NCI-H2107 (cell line): ENCODE data around the gene MXD1.
"Not testable (repeated sequence)": the region's sequence is repeated elsewhere in the genome, so short reads cannot be mapped to it uniquely, and the experiment has no call there.

Experiments
- DNase-seq: peaks from one replicate; lab custom pipeline; 2025; lab: John Stamatoyannopoulos, UW

MXD1 gene

DNA sequence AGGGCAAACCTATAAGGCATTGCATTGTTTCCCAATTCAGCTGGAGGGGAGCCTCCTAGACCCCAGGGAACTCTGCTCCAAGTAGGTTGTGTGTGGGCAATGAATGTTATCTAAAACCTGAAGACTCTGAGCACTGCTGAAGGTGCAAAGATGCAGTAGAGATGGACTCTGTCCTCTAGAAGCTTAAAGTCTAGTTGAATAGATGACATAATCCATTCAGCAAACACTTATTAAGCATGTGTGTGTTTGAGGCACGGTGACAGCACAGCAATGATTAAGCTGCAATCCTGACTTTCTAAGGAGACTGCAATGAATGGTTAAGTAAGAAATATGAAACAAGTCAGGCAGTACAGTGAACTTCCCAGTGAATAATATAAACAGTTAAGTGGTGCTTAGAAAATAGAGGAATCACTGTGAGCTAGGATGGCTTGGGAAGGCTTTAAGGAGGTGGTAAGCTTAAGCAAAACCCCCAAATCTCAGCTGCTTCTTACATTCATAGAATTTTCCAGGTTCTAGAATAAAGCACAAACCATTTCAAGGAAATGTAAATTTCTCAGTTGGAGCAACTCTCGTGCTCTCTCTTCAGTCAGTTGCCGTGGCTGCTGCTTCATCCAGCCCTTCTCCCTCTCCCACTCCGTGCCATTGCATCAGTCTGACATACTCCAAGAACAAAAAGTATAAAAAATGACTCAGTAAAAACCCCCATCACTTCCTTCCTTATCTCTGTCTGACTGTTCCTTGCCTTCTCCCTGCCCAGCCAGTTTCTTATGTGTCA lies 19.1 kb downstream of the MXD1 start:
- DNase-seq = no peak

DNA sequence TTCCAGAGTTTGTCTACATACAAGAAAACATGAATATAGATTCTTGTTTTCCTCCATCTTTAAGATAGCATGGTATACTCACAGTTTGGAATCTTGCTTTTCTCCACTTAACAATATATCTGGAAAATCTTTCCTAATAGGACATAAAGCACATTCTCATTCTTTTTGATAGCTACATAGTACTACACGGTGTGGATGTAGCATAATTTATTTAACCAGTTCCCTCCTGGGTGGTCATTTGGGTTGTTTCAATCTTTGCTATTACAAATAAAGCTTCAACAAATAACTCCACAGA lies 19.7 kb downstream of the MXD1 start:
- no peak for DNase-seq

DNA sequence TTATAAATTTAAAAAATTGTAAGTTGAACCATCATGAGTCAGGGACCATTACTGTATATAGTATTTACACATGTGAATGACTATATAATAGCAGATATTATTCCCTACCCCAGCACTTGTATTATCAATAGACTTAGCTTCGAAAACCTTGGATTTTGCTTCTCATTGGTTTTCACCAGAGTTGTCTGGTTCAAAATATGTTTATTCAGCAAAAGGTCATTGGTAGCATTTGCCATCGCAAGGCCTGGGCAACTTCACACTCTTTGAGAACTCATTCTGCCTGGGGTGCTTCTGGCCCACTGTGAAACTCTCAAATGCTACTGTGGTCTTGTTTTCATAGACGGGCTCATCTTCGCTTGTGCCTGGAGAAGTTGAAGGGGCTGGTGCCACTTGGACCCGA lies 20.1 kb downstream of the MXD1 start:
- no peak for DNase-seq

DNA sequence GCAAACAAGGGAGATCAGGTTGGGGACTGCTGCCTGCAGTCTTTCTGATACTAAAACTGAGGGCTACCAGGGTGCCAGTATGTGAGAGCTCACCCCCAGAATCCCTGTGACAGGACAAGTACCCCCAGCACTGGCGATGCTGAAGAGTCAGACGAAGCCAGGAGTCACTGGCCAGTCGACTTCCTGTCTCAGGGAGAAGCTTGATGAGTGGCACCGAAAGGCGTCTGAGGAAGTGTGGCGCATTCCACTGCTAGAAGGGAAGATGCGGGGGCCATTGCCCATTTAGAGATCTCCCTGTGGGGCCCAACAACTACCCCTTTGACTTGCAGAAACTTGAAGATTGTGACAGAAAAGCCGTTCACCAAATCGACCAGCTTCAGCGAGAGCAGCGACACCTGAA lies 22.0 kb downstream of the MXD1 start:
- no peak for DNase-seq

DNA sequence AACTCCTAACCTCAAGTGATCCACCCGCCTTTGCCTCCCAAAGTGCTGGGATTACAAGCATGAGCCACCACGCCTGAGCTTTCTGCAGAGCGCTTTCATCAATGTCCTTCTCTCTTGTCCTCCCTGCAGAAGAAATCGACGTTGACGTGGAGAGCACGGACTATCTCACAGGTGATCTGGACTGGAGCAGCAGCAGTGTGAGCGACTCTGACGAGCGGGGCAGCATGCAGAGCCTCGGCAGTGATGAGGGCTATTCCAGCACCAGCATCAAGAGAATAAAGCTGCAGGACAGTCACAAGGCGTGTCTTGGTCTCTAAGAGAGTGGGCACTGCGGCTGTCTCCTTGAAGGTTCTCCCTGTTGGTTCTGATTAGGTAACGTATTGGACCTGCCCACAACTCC lies 23.1 kb downstream of the MXD1 start:
- no peak for DNase-seq

DNA sequence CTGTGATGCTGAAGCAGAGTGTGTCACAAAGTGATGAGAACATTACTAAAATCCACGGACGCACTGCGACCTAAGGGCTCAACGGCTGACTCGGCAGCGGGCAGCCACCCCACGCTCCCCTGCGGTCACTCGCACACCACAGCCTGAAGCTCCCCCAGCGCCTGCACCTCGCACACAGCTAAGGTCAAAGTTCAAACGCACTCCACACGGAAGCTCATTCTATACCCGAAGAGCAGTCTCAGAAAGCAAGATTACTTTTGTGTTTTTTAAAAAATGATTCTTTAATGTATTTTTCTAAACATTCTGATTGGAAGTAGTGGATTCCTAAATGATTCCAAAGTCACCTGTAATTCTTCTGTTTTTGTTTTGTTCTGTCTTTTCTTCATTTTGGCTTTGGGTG lies 24.8 kb downstream of the MXD1 start:
- no peak for DNase-seq

DNA sequence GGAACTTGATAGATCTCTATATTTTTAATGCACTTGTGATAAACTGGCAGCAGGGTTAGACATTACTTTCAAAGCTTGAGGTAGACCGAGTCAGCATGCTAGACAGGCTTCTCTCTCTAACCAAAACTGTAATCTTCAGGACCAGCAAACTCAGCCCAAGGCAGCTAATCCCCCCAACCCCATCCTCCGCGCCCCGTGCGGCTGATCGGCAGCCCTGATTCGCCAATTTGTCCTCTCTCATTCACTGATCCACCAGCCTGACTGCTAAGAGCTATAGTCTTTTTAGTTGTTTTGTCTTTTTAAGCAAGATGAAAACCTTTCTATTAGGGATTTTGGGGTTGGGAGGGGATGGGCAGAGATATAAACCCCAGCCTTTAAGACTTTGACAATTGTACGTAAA lies 25.8 kb downstream of the MXD1 start:
- DNase-seq = no peak

DNA sequence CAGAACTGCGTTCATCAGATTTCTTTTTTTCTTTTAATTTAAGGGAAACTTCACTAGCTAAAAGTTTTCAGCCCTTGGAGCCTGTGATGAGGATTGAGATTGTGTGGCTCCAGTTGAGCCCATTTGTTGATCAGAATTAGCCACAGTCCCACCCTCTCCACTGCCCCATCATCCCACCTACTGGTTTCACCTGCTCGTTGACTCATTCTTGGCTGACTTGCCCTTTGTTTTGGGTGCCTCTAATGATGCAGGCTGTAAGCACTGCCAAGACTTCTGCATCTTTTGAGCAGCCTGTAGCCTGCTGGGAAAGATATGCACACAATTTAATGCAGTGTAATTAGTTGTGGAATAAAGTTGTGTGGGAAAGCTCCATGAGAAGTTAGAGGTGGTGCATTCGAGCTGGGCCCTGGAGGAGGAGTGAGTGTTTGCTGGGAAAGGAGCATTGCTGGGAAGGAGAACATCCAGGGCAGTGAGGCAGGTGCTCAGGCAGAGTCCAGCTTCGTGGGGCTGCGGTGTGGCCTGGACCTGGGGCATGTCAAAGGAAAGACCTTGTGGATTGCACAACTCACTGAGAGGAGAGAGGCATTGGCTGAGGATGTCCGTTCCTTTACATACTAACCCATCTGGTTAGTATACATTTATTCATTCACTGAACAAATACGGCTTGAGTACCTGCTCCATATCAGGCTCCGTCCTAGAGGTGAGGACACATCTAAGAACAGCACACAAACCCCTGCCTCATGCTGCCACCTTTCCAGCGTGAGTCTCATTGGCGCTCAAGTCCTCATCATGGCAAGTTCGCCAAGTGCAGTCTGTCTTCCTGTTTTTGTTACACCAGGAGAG lies 28.3 kb downstream of the MXD1 start:
- no peak for DNase-seq

DNA sequence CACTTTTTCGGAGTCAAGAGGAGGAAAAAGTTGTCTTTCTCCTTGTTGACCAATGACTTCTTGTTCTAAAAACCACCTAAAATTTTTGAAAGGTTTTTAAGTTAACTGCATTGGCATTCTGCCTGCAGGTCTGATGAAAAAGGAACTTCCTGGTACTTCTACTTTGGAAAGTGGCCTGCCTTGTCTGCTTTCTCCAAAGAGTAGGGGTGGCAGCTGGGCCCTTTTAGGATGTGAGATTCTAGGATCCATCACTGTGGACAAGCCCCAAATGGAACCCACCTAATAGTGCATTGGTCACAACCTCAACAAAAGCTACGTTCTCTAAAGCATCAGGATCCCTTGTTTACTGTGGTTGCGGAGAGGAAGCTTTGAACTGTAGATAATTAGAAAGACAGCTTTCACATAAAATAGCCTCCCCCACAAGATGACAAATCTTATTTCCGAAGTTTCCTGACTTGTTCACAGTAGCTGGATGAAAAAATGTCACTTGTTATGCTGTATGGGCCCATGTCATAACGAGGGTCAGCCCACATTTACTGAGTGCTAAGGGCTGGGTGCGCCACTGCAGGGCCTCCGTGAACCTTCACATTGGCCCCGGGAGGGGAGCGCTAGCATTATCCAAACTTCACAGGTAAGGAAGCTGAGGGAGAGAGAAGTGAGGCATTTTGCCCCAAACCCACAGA lies 29.1 kb downstream of the MXD1 start:
- DNase-seq = no peak

DNA sequence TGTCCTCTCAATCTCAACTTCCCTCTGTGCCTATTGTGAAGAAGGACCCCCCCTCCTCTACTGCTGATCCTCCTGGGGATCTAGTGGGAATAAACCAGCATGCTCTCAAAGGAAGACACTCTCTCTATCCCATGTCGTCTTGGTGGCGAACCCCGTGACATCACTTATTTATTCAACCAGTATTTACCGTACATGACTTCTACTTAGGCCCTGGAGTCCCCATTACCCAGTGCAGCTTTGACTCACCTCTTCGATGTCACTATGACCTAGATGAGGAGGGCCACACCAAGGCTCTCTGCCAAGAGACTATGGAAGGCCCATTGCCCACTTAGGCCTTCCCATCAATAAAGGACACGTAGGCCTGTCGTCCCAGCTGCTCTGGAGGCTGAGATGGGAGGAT lies 29.8 kb downstream of the MXD1 start:
- no peak for DNase-seq

DNA sequence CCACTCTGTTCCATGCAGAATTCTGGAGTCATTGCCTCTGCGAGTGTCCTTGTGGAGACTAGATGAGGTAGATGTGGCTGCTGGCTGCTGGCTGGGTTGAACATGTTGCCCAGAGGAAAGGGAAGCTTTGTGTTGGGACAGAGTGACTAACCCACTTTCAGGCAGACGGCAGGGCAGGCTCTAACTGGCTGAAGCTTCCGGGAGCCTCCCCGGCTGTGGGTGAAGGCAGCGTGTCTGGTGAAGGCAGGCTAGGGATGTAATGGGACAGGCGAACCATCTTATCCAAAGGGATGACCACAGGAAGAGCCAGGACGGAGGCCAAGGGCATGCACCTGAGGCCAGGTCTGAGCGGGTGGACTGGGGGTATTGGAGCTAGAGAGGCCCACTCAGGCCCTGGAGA lies 30.5 kb downstream of the MXD1 start:
- DNase-seq = no peak

DNA sequence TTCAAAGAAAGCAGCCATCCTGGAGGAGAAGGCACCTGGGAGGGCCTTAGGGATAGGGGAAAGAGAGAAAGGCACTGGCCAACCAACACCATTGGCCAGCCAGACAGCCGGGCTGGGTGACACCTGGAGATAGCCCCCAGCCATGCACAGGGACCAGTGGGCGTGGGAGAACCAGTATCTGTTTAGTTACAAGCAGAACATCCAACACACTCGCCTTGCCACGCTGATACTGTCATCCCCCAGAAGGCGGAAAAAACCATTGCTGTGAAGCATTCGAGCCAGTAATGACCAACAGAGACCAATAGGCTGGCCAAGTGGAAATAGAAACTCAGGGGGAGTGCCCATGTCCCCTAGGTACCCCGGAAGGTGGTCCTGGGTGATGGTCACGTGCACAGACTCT lies 31.0 kb downstream of the MXD1 start:
- no peak for DNase-seq

DNA sequence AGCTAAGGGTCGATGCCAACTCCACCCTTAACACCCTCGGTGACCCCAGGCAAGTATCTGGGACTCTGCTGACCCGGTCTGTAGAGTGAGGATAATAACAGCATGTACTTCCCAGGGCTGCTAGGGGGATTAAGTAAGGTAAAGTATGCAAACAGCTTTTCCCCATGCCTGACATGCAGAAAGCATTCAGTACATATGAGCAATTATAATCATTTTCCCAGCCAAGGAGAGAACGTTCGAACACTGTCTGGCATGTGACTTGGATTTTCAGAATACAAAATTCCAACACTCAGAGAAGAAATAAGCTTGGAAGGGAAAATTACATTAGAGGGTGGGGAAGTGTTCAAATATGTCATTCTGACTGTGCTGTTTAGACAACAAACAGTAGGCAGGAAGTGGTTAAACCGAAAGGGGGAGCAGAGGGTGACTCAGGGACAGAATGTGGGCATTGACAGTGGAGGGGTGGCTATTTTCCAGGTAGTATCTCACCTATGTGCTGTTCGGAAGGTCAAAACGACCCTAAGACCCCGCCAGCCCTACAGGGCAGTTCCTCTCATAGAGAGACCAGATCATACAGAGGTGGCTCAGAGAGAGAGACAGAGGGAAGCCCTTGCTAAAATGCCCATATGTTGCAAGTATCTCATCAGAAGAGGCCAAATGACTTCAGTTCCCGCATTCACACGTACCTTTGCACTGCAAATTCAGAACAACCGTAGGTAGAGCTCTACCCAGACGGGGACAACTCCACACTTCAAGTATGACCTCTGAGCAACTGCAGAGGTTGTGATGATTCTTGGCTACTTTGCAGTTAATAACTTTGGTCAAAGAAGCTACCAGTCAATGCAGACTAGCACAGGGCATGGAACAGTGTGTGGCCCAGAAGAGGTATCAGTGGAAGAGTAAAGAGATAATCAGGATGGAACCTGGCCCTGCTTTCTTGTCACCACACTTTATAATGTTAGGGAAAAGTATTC lies 31.7 kb downstream of the MXD1 start:
- DNase-seq = no peak

DNA sequence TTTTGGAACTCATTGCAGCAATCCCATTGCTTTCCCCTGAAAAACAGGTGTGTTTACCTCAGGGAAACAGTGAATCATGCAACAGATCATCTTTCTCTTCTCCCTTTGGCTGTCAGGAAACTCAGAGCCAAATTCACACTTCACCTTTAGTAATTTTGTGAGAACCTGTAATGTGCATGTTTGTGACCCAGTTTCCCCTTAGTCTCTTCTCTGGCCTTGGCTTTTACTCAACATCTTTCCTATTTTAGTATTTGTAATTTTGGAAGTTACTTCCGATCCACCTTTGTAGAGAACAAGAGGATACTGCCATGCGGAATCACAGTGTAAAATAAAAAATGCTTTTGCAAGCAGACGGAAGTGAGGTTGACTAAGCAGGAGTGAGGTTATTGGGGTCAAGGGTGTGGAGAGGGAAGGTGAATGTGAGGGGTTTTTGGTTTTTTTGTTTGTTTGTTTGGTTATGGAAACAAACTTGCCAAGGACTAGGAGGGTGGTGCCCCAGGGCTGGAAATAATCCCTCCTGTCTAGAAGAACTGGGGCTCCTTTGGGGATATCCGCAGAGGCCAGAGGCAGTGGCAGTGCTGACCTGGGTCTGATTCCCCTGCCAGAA lies 32.5 kb downstream of the MXD1 start:
- no peak for DNase-seq

DNA sequence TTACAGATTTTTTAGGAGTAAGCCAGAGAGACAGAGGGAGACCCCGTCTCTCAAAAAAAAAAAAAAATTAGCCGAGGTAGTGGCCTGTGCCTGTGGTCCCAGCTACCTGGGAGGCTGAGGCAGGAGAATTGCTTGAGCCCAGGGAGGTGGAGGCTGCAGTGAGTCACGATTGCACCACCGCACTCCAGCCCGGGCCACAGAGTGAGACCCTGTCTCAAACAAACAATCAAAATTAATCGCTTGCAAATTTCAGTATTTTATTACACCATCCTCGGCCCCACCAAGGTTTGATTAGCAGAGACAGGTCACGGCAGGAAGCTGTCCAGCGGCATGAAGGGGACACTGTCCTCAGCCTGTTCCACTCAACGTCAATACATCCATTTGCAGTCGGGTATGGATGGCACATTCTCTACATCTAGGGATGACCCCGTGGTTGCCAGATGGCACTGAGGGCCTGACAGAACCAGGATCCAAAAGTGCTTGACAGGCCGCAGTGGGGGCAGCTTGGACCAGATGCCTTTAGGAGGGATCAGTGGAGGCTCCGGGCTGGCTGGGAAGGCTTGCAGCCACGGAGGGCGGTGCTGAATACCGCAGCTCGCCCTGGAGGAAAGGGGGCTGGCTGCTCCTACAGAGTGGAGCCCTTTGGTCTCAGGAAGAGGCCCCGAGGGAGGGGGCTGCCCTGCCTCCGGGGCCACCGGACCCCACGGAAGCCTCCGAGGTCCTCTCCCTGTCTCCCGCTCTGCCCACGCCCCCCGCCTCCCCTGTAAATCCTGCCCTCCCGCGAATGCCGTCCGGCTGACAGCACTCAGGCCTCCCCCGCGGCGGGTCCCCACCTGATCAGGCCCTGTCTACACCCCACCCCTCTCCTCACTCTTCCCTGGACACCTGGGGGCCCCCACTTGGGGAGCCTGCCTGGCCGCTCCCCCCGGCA lies 33.4 kb downstream of the MXD1 start:
- DNase-seq = no peak

DNA sequence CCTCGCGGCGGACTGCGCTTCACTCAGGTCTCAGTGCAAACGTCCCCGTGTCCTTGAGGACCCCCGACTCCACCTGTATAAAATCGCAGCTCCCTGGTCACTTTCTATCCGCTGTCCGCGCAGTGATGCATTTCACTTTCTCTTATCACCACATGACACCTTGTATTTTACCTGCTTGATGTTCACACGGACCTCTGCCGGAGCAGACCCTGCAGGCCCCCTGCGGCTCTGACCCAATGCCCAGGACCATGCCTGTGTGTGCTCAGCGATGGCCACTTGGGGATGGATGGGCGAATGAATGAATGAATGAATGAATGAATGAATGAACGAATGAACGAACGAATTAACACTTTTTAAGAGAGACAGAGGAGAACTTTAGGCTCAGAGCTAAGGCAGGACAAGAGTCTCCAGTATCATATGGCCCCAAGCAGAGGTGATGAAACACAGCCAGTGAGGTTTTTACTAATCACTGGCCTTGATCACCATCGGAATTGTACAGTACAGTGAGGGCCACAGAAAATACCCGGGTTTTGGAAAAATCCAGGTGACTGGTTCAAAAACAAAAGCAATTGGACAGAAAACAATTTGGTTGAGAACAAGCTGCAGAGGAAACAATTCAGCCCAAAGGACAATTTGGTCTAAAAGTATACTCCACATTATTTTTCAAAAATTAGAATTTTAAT lies 34.2 kb downstream of the MXD1 start:
- DNase-seq = no peak

DNA sequence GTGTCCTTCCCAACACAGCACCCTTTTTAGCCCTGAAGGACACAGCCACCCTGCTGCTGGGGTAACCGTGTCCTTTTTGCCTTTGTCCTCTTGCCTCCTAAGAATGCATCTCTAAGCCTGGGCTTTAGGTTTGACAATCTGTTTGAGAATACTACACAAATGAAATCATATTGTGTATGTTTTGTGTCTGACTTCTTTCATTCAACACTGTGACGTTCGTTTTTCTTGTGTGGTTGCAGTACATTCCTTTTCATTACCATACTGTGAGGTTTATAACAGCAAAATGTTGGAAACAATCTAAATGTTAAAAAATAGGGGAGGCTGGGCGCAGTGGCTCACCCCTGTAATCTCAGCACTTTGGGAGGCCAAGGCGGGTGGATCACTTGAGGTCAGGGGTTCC lies 35.3 kb downstream of the MXD1 start:
- DNase-seq = no peak

DNA sequence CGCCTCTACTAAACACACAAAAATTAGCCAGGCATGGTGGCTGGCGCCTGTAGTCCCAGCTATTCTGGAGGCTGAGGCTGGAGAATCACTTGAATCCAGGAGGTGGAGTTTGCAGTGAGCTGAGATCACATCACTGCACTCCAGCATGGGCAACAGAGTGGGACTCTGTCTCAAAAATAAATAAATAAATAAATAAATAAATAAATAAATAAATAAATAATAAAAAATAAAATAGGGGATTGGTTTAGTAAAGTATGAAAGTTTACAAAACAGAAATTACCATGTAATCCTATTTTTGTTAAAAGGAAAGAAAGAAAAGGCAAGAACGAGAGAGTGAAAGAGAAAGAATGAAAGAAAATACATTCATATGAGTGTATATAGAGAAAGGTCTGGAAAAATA lies 35.8 kb downstream of the MXD1 start:
- not testable (repeated sequence) for DNase-seq

DNA sequence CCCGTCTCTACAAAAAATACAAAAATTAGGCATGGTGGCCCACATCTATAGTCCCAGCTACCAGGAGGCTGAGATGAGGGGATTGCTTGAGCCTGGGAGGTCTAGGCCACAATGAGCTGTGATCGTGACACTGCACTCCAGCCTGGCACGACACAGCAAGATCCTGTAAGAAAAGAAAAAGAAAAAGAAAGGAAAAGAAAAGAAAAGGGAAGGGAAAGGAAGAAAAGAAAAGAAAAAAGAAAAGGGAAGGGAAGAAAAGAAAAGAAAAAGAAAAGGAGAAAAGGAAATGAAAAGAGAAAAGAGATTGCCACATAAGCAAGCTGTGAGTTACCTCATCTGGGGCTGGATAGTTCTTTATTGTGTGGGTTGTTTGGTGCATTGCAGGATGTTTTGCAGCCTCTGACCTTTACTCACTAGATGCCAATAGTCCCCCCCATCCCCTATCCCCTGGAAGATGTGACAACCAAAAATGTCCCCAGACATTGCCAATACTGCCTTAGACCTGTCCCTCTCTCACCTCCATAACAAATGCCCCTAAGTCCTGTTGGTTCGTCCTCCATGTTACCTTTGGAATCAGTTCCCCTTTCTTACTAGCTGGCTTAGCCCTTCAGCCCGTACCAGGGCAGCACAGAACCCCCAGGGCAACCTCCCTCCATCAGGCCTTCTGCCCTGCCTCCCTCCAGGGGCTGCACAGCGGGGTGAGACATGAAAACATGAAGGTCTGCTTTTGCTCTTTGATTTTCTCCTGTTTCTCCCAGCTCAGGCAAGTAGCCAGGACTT lies 37.6 kb downstream of the MXD1 start:
- no peak for DNase-seq
